ENCODE measurements around the gene NGLY1.
A peak's percentile ranks its signal among the peaks of the same experiment; 100 is the strongest.

The NGLY1 gene

GRCh38 chr3:25783661-25784512 is 644 bp upstream of the NGLY1 start:
- peak; percentile 13 for DNase-seq

GRCh38 chr3:25782636-25782937 is 656 bp downstream of the NGLY1 start:
- no peak for DNase-seq

GRCh38 chr3:25781758-25782594 is 1.3 kb downstream of the NGLY1 start:
- peak; percentile 16 for DNase-seq

GRCh38 chr3:25781145-25781757 is 2.0 kb downstream of the NGLY1 start:
- no peak for DNase-seq

- no peak for DNase-seq
These were observed 2.6 kb downstream of the NGLY1 start for GRCh38 chr3:25780618-25781017.

GRCh38 chr3:25775936-25776335 is 7.3 kb downstream of the NGLY1 start:
- no peak for DNase-seq

GRCh38 chr3:25768851-25769250 is 14.4 kb downstream of the NGLY1 start:
- DNase-seq = no peak

- no peak for DNase-seq
These were observed 31.5 kb downstream of the NGLY1 start for GRCh38 chr3:25751725-25752124.

- DNase-seq = no peak
These were observed 32.2 kb downstream of the NGLY1 start for GRCh38 chr3:25751048-25751447.

- DNase-seq = no peak
These were observed 34.1 kb downstream of the NGLY1 start for GRCh38 chr3:25749031-25749581.

- DNase-seq = no peak
These were observed 35.1 kb downstream of the NGLY1 start for GRCh38 chr3:25748189-25748588.

- DNase-seq = no peak
These were observed 36.2 kb downstream of the NGLY1 start for GRCh38 chr3:25747033-25747432.

- DNase-seq = no peak
These were observed 38.8 kb downstream of the NGLY1 start for GRCh38 chr3:25744470-25744869.

- no peak for DNase-seq
These were observed 55.1 kb downstream of the NGLY1 start for GRCh38 chr3:25728101-25728500.

- no peak for DNase-seq
These were observed 55.9 kb downstream of the NGLY1 start for GRCh38 chr3:25727316-25727715.

GRCh38 chr3:25725810-25726209 is 57.4 kb downstream of the NGLY1 start:
- DNase-seq = no peak

- no peak for DNase-seq
These were observed 58.1 kb downstream of the NGLY1 start for GRCh38 chr3:25724948-25725645.

- DNase-seq = no peak
These were observed 59.4 kb downstream of the NGLY1 start for GRCh38 chr3:25723802-25724201.

GRCh38 chr3:25719321-25719720 is 63.9 kb downstream of the NGLY1 start:
- DNase-seq = no peak

GRCh38 chr3:25713341-25713985 is 69.8 kb downstream of the NGLY1 start:
- no peak for DNase-seq

GRCh38 chr3:25711090-25711489 is 72.2 kb downstream of the NGLY1 start:
- no peak for DNase-seq

GRCh38 chr3:25708036-25708435 is 75.2 kb downstream of the NGLY1 start:
- DNase-seq = no peak
